Activated CD4-positive, alpha-beta memory T cell treated with anti-CD3 and anti-CD28 coated beads for 36 hours (primary cell): ENCODE measurements around the gene SCYL2. TPM values are rescaled to one million over a fixed set of nuclear protein-coding genes. Genes with fewer than 3 reads are reported as not detected.
"Not testable (repeated sequence)": the region's sequence is repeated elsewhere in the genome, so short reads cannot be mapped to it uniquely, and the experiment has no call there.

ENCODE experiments used
- CTCF ChIA-PET: fragments of 350-600 bp; sonication (Branson Sonifier 250); formaldehyde crosslinking; loops from one replicate; lab custom pipeline; 2021; ENCODE audit warnings: antibody characterized with exemption, inconsistent platforms; lab: Charles Lee
- POLR2A ChIA-PET: fragments of 350-600 bp; sonication (Branson Sonifier 250); formaldehyde crosslinking; loops from one replicate; lab custom pipeline; 2021; ENCODE audit warnings: antibody characterized with exemption; lab: Charles Lee
- DNase-seq: peaks from one replicate; pipeline ENCODE4 v3.0.0-alpha.2; 2020
- H3K27ac Mint-ChIP-seq: one replicate; pipeline ENCODE4 v1.8.0; 2021; ENCODE audit warnings: mixed read lengths
- H3K27me3 Mint-ChIP-seq: one replicate; pipeline ENCODE4 v1.8.0; 2021; ENCODE audit warnings: mixed read lengths
- H3K36me3 Mint-ChIP-seq: one replicate; pipeline ENCODE4 v1.8.0; 2021; ENCODE audit warnings: mixed read lengths
- H3K4me1 Mint-ChIP-seq: one replicate; pipeline ENCODE4 v1.8.0; 2021; ENCODE audit warnings: low read depth, mixed read lengths
- H3K4me3 Mint-ChIP-seq: one replicate; pipeline ENCODE4 v1.8.0; 2021; ENCODE audit warnings: mild to moderate bottlenecking, mixed read lengths
- H3K9me3 Mint-ChIP-seq: one replicate; pipeline ENCODE4 v1.8.0; 2021; ENCODE audit warnings: mixed read lengths
- intact Hi-C: fragments of 100-400 bp; cut with micrococcal nuclease; formaldehyde crosslinking; loops from one replicate; pipeline ENCODE4 v1.15.1; 2023
- total RNA-seq, 2 experiments: library from RNA; stranded (reverse); gene quantifications; one replicate each; pipeline ENCODE4 v1.2.3, GENCODE V29; 2021

Gene SCYL2
- total RNA-seq, 2 experiments from 2014 or later: 24.5 to 26.7 TPM

DNA sequence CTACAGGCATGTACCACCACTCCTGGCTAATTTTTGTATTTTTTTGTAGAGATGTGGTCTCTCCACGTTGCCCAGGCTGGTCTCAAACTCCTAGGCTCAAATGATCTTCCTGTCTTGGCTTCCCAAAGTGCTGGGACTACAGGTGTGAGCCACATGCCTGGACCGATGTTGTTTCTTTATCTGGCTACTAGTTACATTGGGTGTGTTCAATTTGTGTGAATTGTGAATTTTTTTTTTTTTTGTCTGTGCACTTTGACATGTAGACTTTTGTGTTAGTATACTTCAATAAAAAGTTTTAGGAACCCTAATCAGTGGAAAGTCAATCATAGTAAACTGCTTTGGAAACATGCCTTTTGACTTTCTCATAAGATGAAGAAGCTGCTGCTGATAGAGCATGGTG is 65.9 kb downstream of the SCYL2 start:
- CTCF ChIA-PET: no interaction called here
- intact Hi-C loops: no loop called here

DNA sequence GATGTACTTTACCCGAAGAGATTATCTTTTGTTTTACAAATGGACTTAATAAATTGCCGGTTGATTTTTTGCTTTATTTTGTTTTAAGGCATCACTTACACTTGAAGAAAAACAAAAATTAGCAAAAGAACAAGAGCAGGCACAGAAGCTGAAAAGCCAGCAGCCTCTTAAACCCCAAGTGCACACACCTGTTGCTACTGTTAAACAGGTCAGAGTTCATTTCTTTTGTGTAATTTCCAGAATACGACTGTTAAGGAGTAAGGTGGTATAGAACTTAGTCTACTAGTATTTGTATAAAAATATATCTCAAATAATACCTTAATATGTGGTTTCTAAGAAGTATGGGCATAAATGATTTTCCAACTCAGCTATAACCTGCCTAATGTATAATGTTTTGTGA is 70.3 kb downstream of the SCYL2 start:
- DNase-seq: no peak
- peaks cover 34% of the 10 kb centered on the region for H3K36me3 Mint-ChIP-seq
- H3K27me3 Mint-ChIP-seq: no peaks in the 10 kb centered on the region
- H3K27ac Mint-ChIP-seq: no peak overlapping the region
- H3K4me1 Mint-ChIP-seq: no peaks in the 10 kb centered on the region
- ChIA-PET POLR2A (no interaction called here), CTCF (no interaction called here)
- intact Hi-C loops: no loop called here
- no peaks in the 10 kb centered on the region for H3K9me3 Mint-ChIP-seq
- H3K4me3 Mint-ChIP-seq: no peak overlapping the region

More for the DNA sequence above, 65.9 kb downstream of the SCYL2 start:
- H3K27ac Mint-ChIP-seq: no peak overlapping the region
- DNase-seq: no peak
- peaks cover 5% of the 10 kb centered on the region for H3K4me1 Mint-ChIP-seq
- POLR2A ChIA-PET: no interaction called here
- H3K36me3 Mint-ChIP-seq: peaks cover 44% of the 10 kb centered on the region
- H3K9me3 Mint-ChIP-seq: no peaks in the 10 kb centered on the region
- H3K4me3 Mint-ChIP-seq: no peak overlapping the region
- no peaks in the 10 kb centered on the region for H3K27me3 Mint-ChIP-seq

DNA sequence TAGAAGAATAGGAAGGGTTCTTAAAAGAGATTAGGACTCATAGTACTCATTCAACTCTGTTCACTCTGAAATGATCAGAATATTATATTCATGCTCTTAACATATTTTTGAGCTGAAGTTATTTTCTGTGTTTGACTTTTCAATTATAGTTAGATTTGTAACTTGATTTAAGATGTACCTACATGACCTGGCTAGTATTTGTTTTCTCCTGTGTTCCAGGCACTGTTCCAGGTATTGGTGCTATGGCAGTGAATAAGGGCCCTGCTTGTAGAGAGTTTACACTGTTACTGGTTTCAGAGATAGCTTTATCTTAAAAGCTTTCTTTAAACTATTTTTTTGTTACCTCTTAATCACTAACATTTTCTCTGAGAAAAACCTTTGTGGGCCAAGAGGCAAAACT is 70.8 kb downstream of the SCYL2 start:
- Mint-ChIP-seq H3K27ac (no peak overlapping the region), H3K9me3 (peaks cover 2% of the 10 kb centered on the region), H3K36me3 (peaks cover 37% of the 10 kb centered on the region), H3K27me3 (no peaks in the 10 kb centered on the region), H3K4me3 (no peak overlapping the region), H3K4me1 (no peaks in the 10 kb centered on the region)
- no peak for DNase-seq
- ChIA-PET CTCF (interaction anchor here (0.6 kb wide), 1 partner anchor 67 kb away, joined by 4 read pairs; no protein-coding TSS in a partner anchor), POLR2A (no interaction called here)
- intact Hi-C loops: no loop called here

DNA sequence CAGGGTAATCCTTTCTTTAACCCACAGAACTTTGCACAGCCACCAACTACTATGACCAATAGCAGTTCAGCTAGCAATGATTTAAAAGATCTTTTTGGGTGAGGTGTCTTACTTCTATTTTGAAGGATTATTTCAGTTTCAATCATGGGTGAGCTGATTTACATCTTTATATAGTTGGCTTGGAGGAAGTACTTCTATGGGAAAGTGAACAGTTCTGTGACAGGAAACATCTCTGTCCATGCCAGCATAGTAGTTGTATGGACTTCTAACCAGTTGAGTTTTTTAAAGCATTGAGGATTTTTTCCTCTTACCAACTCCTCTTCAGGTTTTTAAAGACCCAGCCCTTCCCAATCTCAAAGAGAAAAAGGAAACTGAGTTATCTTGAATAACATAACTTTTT is 72.1 kb downstream of the SCYL2 start:
- H3K27me3 Mint-ChIP-seq: no peaks in the 10 kb centered on the region
- CTCF ChIA-PET: no interaction called here
- H3K36me3 Mint-ChIP-seq: peaks cover 34% of the 10 kb centered on the region
- peaks cover 4% of the 10 kb centered on the region for H3K9me3 Mint-ChIP-seq
- intact Hi-C loops: no loop called here
- POLR2A ChIA-PET: no interaction called here
- DNase-seq: no peak
- no peak overlapping the region for H3K4me3 Mint-ChIP-seq
- no peak overlapping the region for H3K27ac Mint-ChIP-seq
- no peaks in the 10 kb centered on the region for H3K4me1 Mint-ChIP-seq

DNA sequence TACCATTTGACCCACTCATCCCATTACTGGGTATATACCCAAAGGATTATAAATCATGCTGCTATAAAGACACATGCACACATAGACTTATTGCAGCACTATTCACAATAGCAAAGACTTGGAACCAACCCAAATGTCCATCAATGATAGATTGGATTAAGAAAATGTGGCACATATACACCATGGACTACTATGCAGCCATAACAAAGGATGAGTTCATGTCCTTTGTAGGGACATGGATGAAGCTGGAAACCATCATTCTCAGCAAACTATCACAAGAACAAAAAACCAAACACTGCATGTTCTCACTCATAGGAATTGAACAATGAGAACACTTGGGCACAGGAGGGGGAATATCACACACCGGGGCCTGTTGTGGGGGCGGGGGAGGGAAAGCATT is 75.9 kb downstream of the SCYL2 start:
- POLR2A ChIA-PET, H3K4me1 Mint-ChIP-seq, CTCF ChIA-PET, intact Hi-C loops, H3K4me3 Mint-ChIP-seq, H3K9me3 Mint-ChIP-seq, DNase-seq, H3K27ac Mint-ChIP-seq, H3K27me3 Mint-ChIP-seq: not testable (repeated sequence)
- H3K36me3 Mint-ChIP-seq: peaks cover 16% of the 10 kb centered on the region

DNA sequence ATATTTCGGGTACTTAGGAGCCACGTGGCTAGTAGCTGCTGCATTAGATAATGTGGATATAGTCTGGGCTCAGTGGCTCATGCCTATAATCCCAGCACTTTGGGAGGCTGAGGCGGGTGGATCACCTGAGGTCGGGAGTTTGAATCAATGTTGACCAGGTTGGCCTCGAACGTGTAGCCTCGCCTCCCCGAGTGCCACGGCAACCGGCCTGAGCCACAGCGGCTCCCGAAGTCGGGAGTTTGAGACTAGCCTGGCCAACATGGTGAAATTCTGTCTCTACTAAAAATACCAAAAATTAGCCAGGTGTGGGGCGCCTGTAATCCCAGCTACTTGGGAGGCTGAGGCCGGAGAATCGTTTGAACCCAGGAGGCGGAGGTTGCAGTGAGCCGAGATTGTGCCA is 77.4 kb downstream of the SCYL2 start:
- H3K36me3 Mint-ChIP-seq, H3K27ac Mint-ChIP-seq, DNase-seq, H3K27me3 Mint-ChIP-seq, H3K9me3 Mint-ChIP-seq, H3K4me3 Mint-ChIP-seq, H3K4me1 Mint-ChIP-seq, POLR2A ChIA-PET, intact Hi-C loops: not testable (repeated sequence)
- CTCF ChIA-PET: interaction anchor here (1.2 kb wide), 1 partner anchor 30 kb away, joined by 4 read pairs; no protein-coding TSS in a partner anchor

DNA sequence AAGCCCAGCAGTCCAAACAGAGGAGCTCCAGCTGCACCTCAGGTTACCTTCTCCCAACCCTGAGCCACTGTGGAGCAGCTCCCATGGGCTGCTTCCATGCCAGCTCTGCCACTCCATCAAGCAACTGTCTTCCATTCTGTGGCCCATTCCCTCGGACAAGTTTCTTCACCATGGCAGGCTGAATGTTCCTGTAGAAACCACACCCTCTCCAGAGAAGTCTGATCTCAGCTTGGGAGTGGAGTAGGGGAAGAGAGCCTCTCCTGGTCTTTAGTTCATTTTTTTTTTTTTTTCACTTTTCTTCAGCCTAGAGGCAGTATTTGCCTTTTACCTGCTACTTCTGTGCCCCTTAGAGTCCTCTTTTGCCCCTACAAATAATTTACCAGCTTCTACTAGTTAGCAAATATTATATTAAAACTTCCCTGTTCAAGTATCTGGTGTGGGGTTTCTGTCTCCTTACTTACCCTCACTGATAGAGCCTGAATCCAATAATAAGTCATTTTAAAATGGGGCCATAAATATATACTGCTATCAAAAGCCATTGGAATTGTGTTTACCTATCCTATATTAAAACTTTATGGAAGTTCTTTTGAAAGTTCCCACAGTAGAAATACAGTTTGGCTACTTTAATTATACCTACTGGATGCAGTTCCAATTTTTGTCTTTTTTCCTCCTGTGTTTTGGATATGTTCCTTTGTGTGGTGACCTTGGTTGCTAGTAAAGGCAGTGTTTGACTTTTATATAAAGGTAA is 78.2 kb downstream of the SCYL2 start:
- H3K27ac Mint-ChIP-seq: no peak overlapping the region
- DNase-seq: no peak
- intact Hi-C loops: no loop called here

DNA sequence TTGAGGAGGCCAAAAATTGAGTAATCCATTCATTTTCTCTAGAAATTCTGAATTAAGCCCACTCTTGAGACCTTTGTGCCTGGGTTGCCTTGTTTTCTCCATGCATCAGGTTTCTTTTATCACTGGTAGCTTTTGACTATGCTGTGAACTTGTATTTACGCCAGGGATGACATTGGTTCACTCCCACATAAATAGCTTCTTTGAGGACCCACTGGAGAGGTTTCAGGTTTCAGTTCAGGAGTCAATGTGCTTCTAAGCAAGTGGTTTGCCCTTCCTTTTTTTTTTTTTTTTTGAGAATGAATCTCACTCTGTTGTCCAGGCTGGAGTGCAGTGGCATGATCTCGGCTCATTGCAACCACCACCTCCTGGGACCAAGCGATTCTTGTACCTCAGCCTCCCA is 79.7 kb downstream of the SCYL2 start:
- Mint-ChIP-seq H3K27me3 (no peaks in the 10 kb centered on the region), H3K27ac (no peak overlapping the region), H3K9me3 (peaks cover 4% of the 10 kb centered on the region), H3K4me1 (no peaks in the 10 kb centered on the region), H3K36me3 (peaks cover 5% of the 10 kb centered on the region), H3K4me3 (no peak overlapping the region)
- CTCF ChIA-PET: no interaction called here
- POLR2A ChIA-PET: no interaction called here
- intact Hi-C loops: no loop called here
- DNase-seq: no peak

More for the DNA sequence above, 78.2 kb downstream of the SCYL2 start:
- Mint-ChIP-seq H3K4me1 (no peaks in the 10 kb centered on the region), H3K4me3 (no peak overlapping the region), H3K9me3 (peaks cover 4% of the 10 kb centered on the region), H3K36me3 (peaks cover 6% of the 10 kb centered on the region), H3K27me3 (no peaks in the 10 kb centered on the region)
- ChIA-PET POLR2A (no interaction called here), CTCF (interaction anchor here (1.2 kb wide), 1 partner anchor 29 kb away, joined by 4 read pairs; no protein-coding TSS in a partner anchor)

DNA sequence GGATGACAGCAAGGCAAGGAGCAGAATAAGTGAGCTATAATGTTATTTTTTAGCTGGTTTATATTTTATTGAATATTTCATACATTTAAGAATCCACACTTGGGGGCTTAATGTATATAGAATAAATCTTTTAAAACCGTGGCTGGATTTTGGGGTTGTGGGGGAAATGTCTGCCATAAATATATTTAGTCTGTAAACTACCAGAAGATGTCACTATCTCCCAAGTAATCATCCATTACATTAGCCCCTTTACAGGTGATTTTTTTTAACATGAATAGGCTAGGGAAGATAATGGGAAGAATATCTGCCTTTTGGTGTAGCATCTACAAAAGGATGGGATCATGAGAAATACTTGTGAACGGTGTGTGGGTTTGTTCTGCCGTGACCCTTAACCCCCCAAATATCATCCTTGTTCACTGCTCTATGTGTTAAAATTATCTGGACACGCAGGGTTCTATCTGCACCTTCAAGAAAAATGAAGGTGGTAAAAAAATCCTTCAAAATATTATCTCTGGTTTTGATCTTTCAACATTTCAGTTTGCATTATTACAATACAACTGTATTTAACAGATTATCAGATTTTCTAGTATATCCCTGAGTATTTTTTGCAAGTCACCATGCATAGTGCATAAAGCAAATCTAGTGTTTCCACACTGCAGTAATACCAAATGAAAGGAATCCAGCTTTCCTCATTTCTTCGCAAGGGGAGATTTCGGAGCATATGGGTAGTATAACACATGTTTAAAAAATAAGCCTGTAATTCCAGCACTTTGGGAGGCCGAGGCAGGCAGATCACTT is 81.9 kb downstream of the SCYL2 start:
- Mint-ChIP-seq H3K27me3 (peaks cover 4% of the 10 kb centered on the region), H3K27ac (no peak overlapping the region), H3K4me3 (no peak overlapping the region), H3K36me3 (no peaks in the 10 kb centered on the region), H3K9me3 (no peaks in the 10 kb centered on the region), H3K4me1 (no peaks in the 10 kb centered on the region)
- no peak for DNase-seq
- CTCF ChIA-PET: interaction anchor here (0.7 to 1.1 kb wide), 4 partner anchors 114 to 392 kb away, joined by 3 to 5 read pairs (median 4); no protein-coding TSS in a partner anchor
- POLR2A ChIA-PET: no interaction called here
- intact Hi-C loops: loop anchor here (2.0 kb wide), 1 partner anchor 206 kb away; no protein-coding TSS in a partner anchor

DNA sequence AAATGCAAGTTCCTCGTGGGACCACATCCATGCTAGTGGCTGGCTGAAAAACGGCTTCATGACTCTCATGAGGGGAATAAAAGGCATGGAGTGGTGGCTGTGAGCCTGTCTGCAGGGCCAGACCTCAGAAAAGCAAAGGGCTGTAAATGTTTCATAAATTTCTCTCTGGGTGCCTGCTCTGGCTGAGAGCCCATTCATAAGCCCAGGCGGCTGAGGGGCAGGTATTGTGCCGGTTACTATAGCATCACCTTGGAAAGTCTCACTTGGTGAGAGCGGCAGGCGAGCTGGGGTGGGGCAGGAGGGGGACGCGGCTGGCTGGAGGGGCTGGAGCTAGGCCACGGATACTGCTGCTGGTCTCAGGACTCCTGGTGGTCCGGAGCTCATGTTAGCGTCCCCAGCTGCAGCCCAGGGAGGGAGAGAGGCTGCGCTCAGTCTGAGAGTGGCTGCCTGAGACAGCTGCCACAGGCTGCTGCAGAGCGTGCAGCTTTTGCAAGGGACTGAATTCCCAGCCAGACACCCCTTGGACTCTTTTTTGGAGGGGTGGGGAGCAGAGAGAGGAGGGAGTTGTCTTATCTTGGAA is 89.8 kb downstream of the SCYL2 start, which contains the start of gene SLC17A8:
Gene SLC17A8, plus strand, starts transcription at position 431 of the 580 bp plus-strand sequence. CDS start 318 bp downstream, outside the sequence.
- H3K4me1 Mint-ChIP-seq: no peaks in the 10 kb centered on the region
- no peak for DNase-seq
- intact Hi-C loops: no loop called here
- no peak within 1 kb of the TSS for H3K4me3 Mint-ChIP-seq
- no peaks in the 10 kb centered on the region for H3K9me3 Mint-ChIP-seq
- ChIA-PET CTCF (no interaction called here), POLR2A (no interaction called here)
- H3K36me3 Mint-ChIP-seq: no peaks in the 10 kb centered on the region
- H3K27ac Mint-ChIP-seq: no peak within 1 kb of the TSS
- H3K27me3 Mint-ChIP-seq: peaks cover 20% of the 10 kb centered on the region

DNA sequence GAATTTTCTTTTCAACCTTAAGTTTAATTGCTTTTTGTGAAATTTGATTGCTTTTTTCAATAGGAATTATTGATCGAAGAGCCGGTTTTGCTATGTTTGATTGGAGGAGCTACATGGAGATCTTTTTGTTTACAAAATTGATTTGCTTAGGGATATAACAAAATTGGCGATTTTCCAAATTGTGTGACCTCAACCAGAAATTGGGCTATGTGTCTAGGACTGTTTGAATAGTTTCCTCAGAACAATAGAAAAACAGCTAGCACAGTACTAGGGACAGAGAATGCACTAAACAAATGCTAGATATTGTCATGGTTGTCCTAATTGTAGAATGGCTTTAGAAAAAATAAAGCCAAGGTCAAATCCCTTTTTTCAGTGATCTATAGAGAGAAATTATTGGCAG is 92.3 kb downstream of the SCYL2 start:
- no peak overlapping the region for H3K4me3 Mint-ChIP-seq
- no peak overlapping the region for H3K27ac Mint-ChIP-seq
- CTCF ChIA-PET: interaction anchor here (1.4 kb wide), 1 partner anchor 45 kb away, joined by 4 read pairs; no protein-coding TSS in a partner anchor
- intact Hi-C loops: no loop called here
- no peak for DNase-seq
- H3K27me3 Mint-ChIP-seq: peaks cover 18% of the 10 kb centered on the region
- no peaks in the 10 kb centered on the region for H3K36me3 Mint-ChIP-seq
- H3K9me3 Mint-ChIP-seq: no peaks in the 10 kb centered on the region
- no peaks in the 10 kb centered on the region for H3K4me1 Mint-ChIP-seq
- POLR2A ChIA-PET: interaction anchor here (0.7 kb wide), 1 partner anchor 55 kb away, joined by 3 read pairs; no protein-coding TSS in a partner anchor

DNA sequence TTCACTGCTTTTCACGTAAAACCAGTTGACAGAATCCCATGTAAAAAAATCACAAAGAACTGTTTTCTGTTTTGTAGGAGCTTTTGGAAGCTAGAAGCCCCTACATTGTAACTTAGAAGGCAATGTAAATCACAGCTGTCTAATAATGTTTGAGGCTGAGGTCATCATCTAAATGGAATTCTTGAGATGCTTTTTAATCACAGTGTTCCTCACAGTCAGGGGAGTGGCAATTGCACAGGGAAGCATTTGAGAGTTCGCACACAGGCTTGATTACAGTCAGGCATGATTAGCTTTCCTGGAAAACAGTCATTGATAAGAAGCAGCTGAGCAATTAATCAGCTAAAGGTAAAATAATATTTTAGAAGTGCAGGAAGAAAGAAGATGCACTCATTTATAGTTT is 92.8 kb downstream of the SCYL2 start:
- H3K4me3 Mint-ChIP-seq: no peak overlapping the region
- CTCF ChIA-PET: interaction anchor here (1.4 kb wide), 1 partner anchor 45 kb away, joined by 4 read pairs; no protein-coding TSS in a partner anchor
- H3K27ac Mint-ChIP-seq: no peak overlapping the region
- H3K36me3 Mint-ChIP-seq: no peaks in the 10 kb centered on the region
- intact Hi-C loops: no loop called here
- no peak for DNase-seq
- H3K27me3 Mint-ChIP-seq: peaks cover 19% of the 10 kb centered on the region
- no peaks in the 10 kb centered on the region for H3K9me3 Mint-ChIP-seq
- H3K4me1 Mint-ChIP-seq: no peaks in the 10 kb centered on the region
- POLR2A ChIA-PET: interaction anchor here (0.7 kb wide), 1 partner anchor 54 kb away, joined by 3 read pairs; no protein-coding TSS in a partner anchor
